Stimulated activated CD8-positive, alpha-beta memory T cell treated with anti-CD3 and anti-CD28 coated beads, Interleukin-15, amount 100 ng/mL, for 24 hours (primary cell): ENCODE data around the gene CPNE5.
"Not testable (repeated sequence)": the region's sequence is repeated elsewhere in the genome, so short reads cannot be mapped to it uniquely, and the experiment has no call there.

ENCODE experiments used
- DNase-seq: peaks from one replicate; pipeline ENCODE4 v3.0.0-alpha.2; 2020; ENCODE audit warnings: low read depth

CPNE5 gene

DNA sequence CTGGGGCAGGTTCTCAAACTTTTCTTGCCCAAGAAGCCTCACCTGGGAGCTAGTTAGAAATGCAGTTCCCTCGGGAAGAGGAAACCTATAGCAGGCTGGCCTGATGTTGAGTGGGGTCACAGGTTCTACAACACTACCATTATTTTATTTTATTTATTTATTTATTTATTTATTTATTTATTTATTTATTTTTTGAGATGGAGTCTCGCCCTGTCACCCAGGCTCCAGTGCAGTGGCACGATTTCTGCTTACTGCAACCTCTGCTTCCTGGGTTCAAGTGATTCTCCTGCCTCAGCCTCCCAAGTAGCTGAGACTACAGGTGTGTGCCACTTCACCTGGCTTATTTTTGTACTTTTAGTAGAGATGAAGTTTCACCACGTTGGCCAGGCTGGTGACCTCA, 115.3 kb downstream of the CPNE5 start:
- DNase-seq: not testable (repeated sequence)

DNA sequence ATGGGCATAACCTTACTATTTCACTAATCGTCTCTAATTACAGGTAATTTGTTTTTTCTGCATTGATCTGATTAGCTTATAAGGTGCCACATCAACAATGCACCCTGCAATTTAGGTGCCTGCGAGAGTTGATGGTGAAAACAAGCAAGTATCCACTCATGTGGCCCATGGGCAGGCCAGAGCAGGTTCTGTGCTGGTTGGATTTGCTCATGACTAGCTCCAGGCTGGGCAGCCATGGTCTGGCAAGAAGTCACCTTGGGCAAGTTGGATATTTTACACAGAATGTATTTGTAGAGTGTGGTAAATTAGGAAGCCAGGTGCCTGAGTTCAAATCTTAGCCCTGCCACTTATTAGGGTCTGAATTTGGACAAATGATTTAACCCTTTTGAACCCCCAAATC, 116.4 kb downstream of the CPNE5 start:
- DNase-seq: no peak

- no peak for DNase-seq
Observed at GRCh38 chr6:36722365-36722764, 116.9 kb downstream of the CPNE5 start.

GRCh38 chr6:36721369-36722140, 117.7 kb downstream of the CPNE5 start:
- no peak for DNase-seq

- DNase-seq: no peak
Observed at GRCh38 chr6:36720251-36721141, 118.7 kb downstream of the CPNE5 start.

GRCh38 chr6:36719126-36719525, 120.1 kb downstream of the CPNE5 start:
- DNase-seq: no peak

DNA sequence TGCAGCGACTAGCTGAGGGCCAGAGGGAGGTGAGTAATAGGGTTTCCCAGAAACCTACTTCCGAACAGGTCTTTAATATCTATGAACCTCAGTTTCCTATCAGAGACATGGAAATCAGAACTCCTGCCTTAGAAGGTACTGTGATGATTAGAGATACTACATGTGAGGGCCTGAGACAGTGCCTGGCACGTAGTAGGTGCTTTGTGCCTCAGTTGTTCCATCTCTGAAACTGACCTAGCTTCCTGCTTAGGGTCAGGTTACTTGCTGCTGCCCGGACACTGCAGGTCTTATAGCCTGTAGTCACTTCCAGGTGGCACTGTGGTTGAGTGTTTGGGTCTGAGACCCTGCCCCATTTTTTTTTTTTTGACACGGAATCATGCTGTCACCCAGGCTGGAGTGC, 120.7 kb downstream of the CPNE5 start:
- DNase-seq: no peak

DNA sequence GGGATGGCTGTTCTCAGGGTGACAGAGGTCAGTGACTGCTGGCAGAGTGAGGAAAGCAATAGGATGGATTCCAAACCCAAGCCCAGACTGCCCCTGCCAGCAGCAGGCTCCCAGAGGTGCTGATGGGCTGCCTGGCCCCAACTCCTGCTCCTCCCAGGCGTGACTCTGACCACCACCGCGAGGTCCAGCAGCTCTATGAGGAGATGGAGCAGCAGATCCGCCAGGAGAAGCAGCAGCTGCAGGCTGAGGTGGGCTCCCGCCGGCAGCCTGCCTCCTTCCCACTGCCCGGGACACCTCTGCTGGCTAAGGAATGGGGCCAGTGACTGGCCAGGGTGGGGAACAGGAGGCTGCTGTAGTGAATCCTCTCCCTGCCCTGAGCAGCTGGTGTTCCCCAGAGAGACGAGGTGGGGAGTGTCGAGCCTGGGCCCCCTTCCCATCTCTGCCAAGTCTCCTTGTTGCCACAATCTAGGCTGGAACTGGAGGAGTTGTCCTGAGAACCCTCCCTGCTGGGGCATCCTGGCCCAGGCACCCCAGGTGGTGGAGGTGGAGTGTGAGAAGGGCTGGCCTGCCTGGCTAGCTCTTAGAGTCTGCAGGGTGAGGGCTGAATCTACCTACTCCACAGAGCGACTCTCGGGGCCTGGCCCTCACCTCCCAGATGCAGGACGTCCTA, 121.2 kb downstream of the CPNE5 start:
- DNase-seq: no peak

DNA sequence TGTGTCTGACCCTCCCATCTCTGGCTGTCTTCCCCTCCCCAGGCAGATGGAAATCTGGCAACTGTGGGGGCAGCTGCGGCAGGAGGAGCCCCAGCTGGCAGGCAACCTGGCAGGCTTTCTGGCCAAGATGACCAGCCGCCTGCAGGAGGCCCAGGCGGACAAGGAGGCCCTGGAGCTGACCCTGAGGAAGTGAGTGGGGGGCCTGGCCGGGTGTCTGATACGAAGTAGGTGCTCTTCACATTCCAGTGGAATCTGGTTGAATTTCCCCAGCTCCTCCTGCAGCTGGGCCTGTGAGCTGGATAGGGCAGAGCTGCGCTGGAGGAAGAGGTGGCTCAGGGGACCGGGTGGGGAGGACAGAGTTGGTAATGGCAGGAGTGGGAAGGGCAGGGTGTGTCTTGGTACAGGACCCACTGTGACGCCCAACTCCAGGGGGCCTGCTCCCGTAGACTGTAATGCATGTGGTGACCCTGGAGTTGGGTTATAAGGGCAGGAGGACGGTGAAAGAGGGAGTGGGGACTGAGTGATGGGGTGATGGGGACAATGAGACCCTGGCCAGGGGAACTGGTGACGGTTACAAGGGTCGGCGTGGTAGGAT, 121.9 kb downstream of the CPNE5 start:
- no peak for DNase-seq

DNA sequence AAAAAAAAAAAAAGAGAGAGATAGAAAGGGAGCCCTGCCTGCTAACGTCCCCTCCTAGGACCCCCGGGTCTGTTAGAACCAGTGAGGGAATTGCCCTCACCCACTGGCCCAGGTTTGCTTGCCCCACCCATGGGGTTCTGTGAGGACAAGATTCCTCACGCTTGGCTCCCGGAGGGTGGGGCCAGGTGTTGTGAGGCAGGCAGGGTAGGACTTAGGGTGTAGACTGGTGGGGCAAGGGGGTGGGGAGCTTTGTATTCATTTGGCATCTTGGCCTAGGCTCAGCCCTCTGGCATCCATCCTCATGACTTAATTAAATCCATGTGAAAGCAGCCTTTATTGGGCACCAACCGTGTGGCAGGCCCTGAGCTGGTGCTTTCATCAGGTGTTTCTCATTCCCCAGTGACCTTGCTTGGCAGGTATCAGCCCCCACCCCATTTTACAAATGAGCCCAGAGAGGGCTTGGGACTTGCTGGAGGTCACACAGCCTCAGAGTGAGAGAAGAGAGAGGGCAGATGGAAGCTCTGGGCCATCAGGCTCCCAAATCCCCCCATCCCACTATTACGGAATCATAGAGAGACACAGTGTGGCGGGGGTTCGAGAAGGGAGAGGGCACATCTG, 122.7 kb downstream of the CPNE5 start:
- DNase-seq: no peak

GRCh38 chr6:36715469-36715868, 123.8 kb downstream of the CPNE5 start:
- DNase-seq: no peak

DNA sequence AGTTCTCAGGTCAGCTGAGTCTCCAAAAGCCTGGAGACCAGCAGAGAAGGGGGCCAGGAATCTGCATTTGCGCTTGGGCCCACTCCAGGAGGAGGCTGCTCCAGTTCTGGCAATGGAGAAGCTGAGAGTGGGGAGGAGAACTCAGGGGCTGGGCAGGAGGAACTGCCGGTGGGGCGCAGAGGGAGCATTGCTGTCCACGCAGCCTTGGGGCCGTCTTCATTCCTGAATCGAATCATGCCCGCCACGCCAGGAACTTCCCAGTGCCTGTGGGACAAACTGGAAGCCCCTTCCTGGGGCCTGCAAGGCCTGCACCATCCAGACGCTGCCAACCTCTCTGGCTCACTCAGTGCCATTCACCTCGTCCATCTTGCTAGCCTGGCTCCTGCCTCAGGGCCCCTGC, 124.7 kb downstream of the CPNE5 start:
- no peak for DNase-seq

DNA sequence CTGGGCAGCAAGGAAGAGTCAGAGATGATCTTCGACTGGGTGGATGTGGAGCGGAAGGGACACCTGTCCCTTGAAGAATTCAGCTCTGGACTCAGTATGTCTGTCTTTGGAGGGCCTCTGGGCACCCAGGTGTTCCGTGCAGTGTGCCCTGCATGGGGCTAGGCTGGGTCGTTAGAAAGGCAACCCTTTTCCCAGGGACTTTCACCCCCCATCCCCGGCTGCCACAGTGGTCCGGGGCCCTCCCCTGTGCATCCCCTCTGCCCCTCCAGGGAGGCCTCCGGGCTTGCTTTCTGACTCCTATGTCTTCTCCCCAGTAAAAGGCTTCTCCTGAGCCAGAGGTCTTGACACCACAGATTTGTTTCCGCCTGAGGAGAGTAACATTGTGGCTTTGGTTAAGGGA, 125.4 kb downstream of the CPNE5 start:
- DNase-seq: no peak

DNA sequence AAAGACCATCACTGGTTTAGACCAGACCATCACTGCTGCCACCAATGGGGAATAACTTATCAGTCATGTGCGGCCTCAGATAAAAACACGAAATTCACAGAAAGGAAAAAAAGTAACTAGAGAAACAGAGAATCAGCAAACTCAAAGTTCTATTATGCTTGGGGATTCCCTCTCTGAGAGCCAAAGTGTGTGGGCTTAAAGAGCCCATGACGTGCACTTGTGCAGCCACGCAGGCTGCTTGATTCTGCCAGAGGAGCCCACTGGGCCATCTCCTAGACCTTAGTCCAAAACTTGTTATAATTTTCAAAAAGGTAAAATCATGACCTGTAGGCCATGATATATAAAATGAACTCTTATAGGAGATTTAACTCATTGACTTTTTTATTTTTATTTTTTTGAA, 126.4 kb downstream of the CPNE5 start:
- DNase-seq: no peak

GRCh38 chr6:36706339-36706738, 132.9 kb downstream of the CPNE5 start:
- DNase-seq: no peak

DNA sequence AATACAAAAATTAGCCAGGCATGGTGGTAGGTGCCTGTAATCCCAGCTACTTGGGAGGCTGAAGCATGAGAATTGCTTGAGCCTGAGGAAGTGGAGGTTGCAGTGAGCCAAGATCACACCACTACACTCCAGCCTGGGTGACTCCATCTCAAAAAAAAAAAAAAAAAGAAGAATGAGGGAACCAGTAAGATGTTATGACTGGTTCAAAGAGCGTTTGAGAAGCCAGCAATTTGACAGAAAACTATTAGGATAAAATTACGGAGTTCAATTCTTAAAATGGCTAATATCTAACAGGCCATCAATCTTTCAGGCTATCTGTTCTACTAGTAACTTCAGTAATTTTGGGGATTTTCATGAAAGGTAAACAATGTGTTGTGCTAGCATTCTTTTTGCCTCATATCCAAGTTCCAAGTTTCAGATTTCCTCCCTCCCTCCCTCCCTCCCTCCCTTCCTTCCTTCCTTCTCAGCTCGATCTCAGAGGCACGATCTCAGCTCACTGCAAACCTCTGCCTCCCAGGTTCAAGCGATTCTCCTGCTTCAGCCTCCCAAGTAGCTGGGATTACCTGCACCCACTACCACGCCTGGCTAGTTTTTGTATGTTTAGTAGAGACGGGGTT, 134.2 kb downstream of the CPNE5 start:
- not testable (repeated sequence) for DNase-seq

DNA sequence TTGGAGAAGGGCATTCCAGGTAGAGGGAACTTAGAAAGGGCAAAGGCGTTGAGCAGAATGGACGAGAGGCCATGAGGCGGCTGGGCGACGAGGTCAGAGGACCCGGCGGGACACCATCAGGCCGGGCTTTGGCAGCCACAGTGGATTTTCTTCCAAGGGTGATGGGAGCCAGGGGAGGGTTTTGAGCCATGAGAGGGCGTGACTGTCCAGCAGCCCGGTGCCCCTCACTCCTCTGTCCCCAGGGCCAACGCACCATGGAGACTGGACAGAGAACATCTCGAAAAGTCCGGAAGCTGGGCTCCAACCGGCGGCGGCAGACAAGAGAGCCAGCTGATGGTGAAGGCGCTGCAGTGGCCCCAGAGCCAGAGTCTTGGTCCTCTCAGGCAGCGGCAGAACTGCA, 135.3 kb downstream of the CPNE5 start:
- no peak for DNase-seq

DNA sequence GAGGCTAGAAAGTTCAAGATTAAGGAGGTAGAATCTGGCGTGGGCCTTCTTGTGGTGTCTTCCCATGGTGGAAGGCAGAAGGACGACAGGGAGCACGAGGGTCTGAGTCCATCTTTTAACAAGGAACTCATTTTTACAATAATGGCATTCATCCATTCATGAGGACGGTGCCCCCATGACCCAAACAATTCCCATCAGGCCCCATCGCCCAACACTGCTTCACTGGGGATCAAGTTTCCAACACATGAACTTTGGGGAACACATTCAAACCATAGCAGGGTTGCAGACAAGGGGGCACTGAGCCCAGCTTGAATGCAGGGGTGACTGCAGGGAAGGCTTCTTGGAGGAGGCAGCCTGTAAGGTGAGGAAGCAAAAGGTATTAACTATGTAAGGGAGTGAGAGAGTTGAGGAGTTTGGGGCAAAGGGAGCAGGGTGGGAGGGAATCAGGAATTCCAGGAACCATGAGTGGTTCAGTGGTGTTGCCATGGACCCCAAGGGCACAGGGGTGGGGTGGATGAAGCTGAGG, 136.1 kb downstream of the CPNE5 start:
- DNase-seq: no peak

DNA sequence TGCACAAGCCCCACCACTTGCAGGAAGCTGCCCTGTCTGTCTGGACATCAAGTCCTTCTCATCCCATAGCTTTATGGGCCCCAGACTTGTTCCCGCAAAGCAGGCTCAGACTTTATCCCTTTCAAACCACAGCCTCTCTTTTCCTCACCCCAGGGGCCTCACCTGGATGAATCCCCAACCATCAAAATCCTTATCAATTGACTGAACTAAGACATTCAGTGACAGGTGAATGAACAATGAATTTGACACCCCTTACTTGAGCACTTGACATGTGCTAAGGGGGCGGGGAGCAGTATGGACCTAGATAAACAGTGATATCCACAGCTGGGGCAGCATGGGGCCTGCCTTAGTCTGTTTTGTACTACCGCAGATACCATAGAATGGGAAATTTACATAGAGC, 136.6 kb downstream of the CPNE5 start:
- DNase-seq: no peak

GRCh38 chr6:36701401-36701991, 137.7 kb downstream of the CPNE5 start:
- DNase-seq: no peak

DNA sequence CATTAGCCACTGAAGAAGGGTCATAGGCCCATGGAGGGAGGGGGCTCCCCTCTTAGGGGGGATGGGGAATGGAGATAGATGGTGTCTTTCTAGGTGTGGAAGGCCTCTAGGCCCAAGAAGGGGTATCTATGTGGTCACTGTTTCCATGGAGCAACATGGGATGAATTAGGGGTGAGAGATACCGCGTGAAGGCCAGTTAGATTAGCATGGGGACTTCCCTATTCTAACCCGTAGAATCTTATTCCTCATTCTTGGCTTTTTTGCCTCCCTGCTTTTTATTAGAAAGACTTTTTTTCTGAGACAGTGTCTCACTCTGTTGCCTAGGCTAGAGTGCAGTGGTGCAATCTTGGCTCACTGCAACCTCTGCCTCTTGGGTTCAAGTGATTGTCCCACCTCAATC, 138.4 kb downstream of the CPNE5 start:
- DNase-seq: no peak
